Prostate gland (tissue), 2 donors: Measurements from ENCODE around the gene CHMP6.

ENCODE experiments used
- POLR2A ChIP-seq: fragments of 450-650 bp; IDR thresholded peaks from one replicate; pipeline ENCODE4 v1.6.1; 2016; ENCODE audit warnings: antibody characterized with exemption, mild to moderate bottlenecking
- POLR2AphosphoS5 ChIP-seq: sonication (generic); formaldehyde crosslinking; IDR thresholded peaks from one replicate; pipeline ENCODE4 v1.6.1; 2017; ENCODE audit warnings: antibody characterized with exemption
- TF ChIP-seq, protein P1 (sequence below), 4 experiments: fragments of 200-600 bp in 2 of 4; fragments of 450-650 bp in 2 of 4; sonication (generic) in 2 of 4; IDR thresholded peaks; 1 replicate in 3 of 4; 2 replicates in 1 of 4; pipeline ENCODE4 v1.5.1; 2016 to 2019; ENCODE audit warnings: antibody characterized with exemption in 4 of 4, mild to moderate bottlenecking in 2 of 4, moderate library complexity in 2 of 4

DNA sequence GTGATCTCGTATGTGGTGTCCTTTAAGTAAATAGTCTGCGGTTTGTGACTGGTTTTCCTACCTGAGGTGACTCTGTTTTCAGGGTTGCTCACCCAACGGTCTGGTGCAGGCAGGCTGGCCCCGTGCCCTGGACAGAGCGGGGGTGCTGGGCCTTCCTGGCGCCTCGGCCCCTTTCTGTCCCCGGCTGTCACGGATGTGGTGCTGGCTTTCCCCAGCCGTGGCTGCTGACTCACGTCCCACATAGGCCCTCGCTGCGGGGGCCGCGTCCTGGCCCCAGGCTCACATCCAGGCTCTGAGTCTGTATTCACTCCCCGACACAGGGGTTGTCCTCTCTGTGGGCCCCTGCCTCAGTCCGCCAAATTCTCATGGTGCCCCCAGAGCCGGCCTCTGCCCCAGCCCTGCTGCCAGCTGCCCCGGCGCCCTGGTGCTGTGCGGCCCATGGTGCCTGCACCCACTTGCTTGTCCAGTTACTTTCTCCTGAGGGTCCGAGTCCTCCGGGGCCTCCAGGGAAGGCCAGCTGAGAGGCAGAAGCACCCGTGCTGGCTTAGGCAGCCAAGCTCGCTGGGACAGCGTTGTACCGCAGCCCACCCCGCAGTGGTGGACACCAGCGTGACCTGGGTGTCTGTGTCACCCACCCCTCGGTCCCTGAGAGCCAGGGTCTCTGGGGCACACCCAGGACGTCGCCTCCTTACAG is 5.9 kb downstream of the CHMP6 start:
- TF ChIP-seq POLR2A (no peak), POLR2AphosphoS5 (no peak)
- TF ChIP-seq, protein P1, sequence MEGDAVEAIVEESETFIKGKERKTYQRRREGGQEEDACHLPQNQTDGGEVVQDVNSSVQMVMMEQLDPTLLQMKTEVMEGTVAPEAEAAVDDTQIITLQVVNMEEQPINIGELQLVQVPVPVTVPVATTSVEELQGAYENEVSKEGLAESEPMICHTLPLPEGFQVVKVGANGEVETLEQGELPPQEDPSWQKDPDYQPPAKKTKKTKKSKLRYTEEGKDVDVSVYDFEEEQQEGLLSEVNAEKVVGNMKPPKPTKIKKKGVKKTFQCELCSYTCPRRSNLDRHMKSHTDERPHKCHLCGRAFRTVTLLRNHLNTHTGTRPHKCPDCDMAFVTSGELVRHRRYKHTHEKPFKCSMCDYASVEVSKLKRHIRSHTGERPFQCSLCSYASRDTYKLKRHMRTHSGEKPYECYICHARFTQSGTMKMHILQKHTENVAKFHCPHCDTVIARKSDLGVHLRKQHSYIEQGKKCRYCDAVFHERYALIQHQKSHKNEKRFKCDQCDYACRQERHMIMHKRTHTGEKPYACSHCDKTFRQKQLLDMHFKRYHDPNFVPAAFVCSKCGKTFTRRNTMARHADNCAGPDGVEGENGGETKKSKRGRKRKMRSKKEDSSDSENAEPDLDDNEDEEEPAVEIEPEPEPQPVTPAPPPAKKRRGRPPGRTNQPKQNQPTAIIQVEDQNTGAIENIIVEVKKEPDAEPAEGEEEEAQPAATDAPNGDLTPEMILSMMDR (IDR thresholded peaks at IDR 0.05), result no peak
